Mesodermal cell (in vitro differentiated cells): ENCODE measurements around the gene RABL2B.

Source experiments
- H3K27ac ChIP-seq: 2 replicates; pipeline ENCODE4 v1.7.0; 2013; ENCODE audit warnings: mild to moderate bottlenecking, low read depth, low read length, moderate library complexity; ENCODE audit not compliant: severe bottlenecking
- H3K36me3 ChIP-seq: 2 replicates; pipeline ENCODE4 v1.7.1; 2013; ENCODE audit warnings: mild to moderate bottlenecking, low read length, moderate library complexity; ENCODE audit not compliant: control insufficient read depth, insufficient read depth
- H3K4me1 ChIP-seq: one replicate; pipeline ENCODE4 v1.7.1; 2013; ENCODE audit warnings: mild to moderate bottlenecking, low read length; ENCODE audit not compliant: insufficient read depth, control insufficient read depth, poor library complexity, severe bottlenecking
- H3K4me3 ChIP-seq: 2 replicates; pipeline ENCODE4 v1.7.0; 2013; ENCODE audit warnings: low read length, control low read depth, mild to moderate bottlenecking; ENCODE audit not compliant: insufficient read depth, poor library complexity, severe bottlenecking; ENCODE audit errors: extremely low read depth
- H3K9me3 ChIP-seq: 2 replicates; pipeline ENCODE4 v1.7.1; 2013; ENCODE audit warnings: mild to moderate bottlenecking, low read length, moderate library complexity; ENCODE audit not compliant: control insufficient read depth
- WGBS, 2 experiments: methylation state at CpG; one replicate each; pipeline ENCODE4 v1.1.5; 2013; ENCODE audit warnings: missing lambda C conversion rate in 2 of 2; ENCODE audit not compliant: insufficient coverage in 2 of 2; 5-methylcytosine and 5-hydroxymethylcytosine counted together

Gene RABL2B

GRCh38 chr22:50720301-50721256 lies 62.9 kb downstream of the RABL2B start:
- 19 to 21% methylated on average over 105 to 119 of the region's 132 CpGs for WGBS, 2 experiments
- peaks cover 34% of the 10 kb centered on the region for H3K36me3 ChIP-seq
- H3K27ac ChIP-seq = no peak overlapping the region
- H3K9me3 ChIP-seq = no peaks in the 10 kb centered on the region
- no peaks in the 10 kb centered on the region for H3K4me1 ChIP-seq
- peak overlapping the region; percentile 8 for H3K4me3 ChIP-seq

- no peaks in the 10 kb centered on the region for H3K9me3 ChIP-seq
- peaks cover 39% of the 10 kb centered on the region for H3K36me3 ChIP-seq
- H3K27ac ChIP-seq = no peak overlapping the region
- no peaks in the 10 kb centered on the region for H3K4me1 ChIP-seq
- peak overlapping the region; percentile 5 for H3K4me3 ChIP-seq
- 12 to 17% methylated on average over 21 to 37 of the region's 40 CpGs for WGBS, 2 experiments
Observed at GRCh38 chr22:50719814-50720300, 63.6 kb downstream of the RABL2B start.

- WGBS, 2 experiments = 86 to 95% methylated on average over 8 to 10 of the region's 10 CpGs
- no peak overlapping the region for H3K4me3 ChIP-seq
- peaks cover 34% of the 10 kb centered on the region for H3K36me3 ChIP-seq
Observed at GRCh38 chr22:50718352-50718709, 65.1 kb downstream of the RABL2B start.

GRCh38 chr22:50717709-50718351 lies 65.6 kb downstream of the RABL2B start:
- H3K4me1 ChIP-seq = no peaks in the 10 kb centered on the region
- peaks cover 30% of the 10 kb centered on the region for H3K36me3 ChIP-seq
- H3K4me3 ChIP-seq = no peak overlapping the region
- H3K27ac ChIP-seq = no peak overlapping the region
- 85 to 90% methylated on average over 7 to 9 of the region's 10 CpGs for WGBS, 2 experiments
- H3K9me3 ChIP-seq = no peaks in the 10 kb centered on the region

More at GRCh38 chr22:50718352-50718709, 65.1 kb downstream of the RABL2B start:
- H3K9me3 ChIP-seq = no peaks in the 10 kb centered on the region
- H3K27ac ChIP-seq = no peak overlapping the region
- no peaks in the 10 kb centered on the region for H3K4me1 ChIP-seq
